M059J (cell line): ENCODE results near the gene POC5. TPM values are rescaled to one million over a fixed set of nuclear protein-coding genes. Genes with fewer than 3 reads are reported as not detected.
"Not testable (repeated sequence)": the region's sequence is repeated elsewhere in the genome, so short reads cannot be mapped to it uniquely, and the experiment has no call there.

Experiments used
- DNase-seq: peaks from one replicate; pipeline ENCODE4 v3.0.0-alpha.2; 2012; ENCODE audit warnings: low read depth
- total RNA-seq: library from RNA; depleted of rRNA; stranded (reverse); fragments of >200 nt; shearing (Covaris generic); gene quantifications from 2 replicates; pipeline ENCODE4 v1.2.3, GENCODE V29; 2014; rRNA removed

POC5 gene
- total RNA-seq, result 57.7 and 58.9 TPM in 2 replicates

GRCh38 chr5:75717082-75717922, at the start of gene POC5:
POC5 (minus strand) TSS chr5:75717437; CDS start chr5:75712937, 4,500 bp downstream.
- DNase-seq, result peak; percentile 94

- DNase-seq, result no peak
These were observed 40.9 kb upstream of the POC5 start for GRCh38 chr5:75758116-75758515.

GRCh38 chr5:75756981-75757380, 39.7 kb upstream of the POC5 start:
- peak; percentile 9 for DNase-seq

GRCh38 chr5:75756211-75756610, 39.0 kb upstream of the POC5 start:
- DNase-seq, result no peak

GRCh38 chr5:75753182-75753581, 35.9 kb upstream of the POC5 start:
- no peak for DNase-seq

GRCh38 chr5:75744355-75744754, 27.1 kb upstream of the POC5 start:
- DNase-seq, result no peak

GRCh38 chr5:75736273-75736672, 19.0 kb upstream of the POC5 start:
- DNase-seq, result peak; percentile 2

GRCh38 chr5:75734913-75735789, 17.9 kb upstream of the POC5 start:
- peak; percentile 37 for DNase-seq

GRCh38 chr5:75733767-75734166, 16.5 kb upstream of the POC5 start:
- no peak for DNase-seq

- not testable (repeated sequence) for DNase-seq
These were observed 14.3 kb upstream of the POC5 start for GRCh38 chr5:75731515-75731914.

- DNase-seq, result no peak
These were observed 12.1 kb upstream of the POC5 start for GRCh38 chr5:75729321-75729720.

- no peak for DNase-seq
These were observed 10.7 kb upstream of the POC5 start for GRCh38 chr5:75727931-75728330.

GRCh38 chr5:75726224-75726623, 9.0 kb upstream of the POC5 start:
- DNase-seq, result not testable (repeated sequence)

GRCh38 chr5:75723378-75723777, 6.1 kb upstream of the POC5 start:
- no peak for DNase-seq

- no peak for DNase-seq
These were observed 4.3 kb upstream of the POC5 start for GRCh38 chr5:75721573-75721972.

GRCh38 chr5:75720882-75721281, 3.6 kb upstream of the POC5 start:
- DNase-seq, result no peak

GRCh38 chr5:75716715-75717081, 539 bp downstream of the POC5 start:
- no peak for DNase-seq

- DNase-seq, result no peak
These were observed 5.1 kb downstream of the POC5 start for GRCh38 chr5:75712091-75712490.

GRCh38 chr5:75711151-75711550, 6.1 kb downstream of the POC5 start:
- DNase-seq, result no peak

- DNase-seq, result no peak
These were observed 6.6 kb downstream of the POC5 start for GRCh38 chr5:75710637-75711036.

- DNase-seq, result peak; percentile 64
These were observed 9.2 kb downstream of the POC5 start for GRCh38 chr5:75707911-75708509.

- no peak for DNase-seq
These were observed 10.5 kb downstream of the POC5 start for GRCh38 chr5:75706775-75707174.
